ENCODE measurements around the gene COL18A1.

GRCh38 chr21:45461369-45461750, 56.4 kb downstream of the COL18A1 start:
- TF ChIP-seq CTCF (IDR thresholded peaks at IDR 0.05): no peak
- TF ChIP-seq EZH2phosphoT487 (IDR thresholded peaks at IDR 0.05; ENCODE audit: borderline replicate concordance, low read depth): no peak
